ENCODE results near the gene RUNX2.

Gene RUNX2

GRCh38 chr6:45637611-45638257, 309.6 kb downstream of the RUNX2 start:
- TF ChIP-seq TAF1 (IDR thresholded peaks at IDR 0.05; ENCODE audit: low read depth) (no peak), NFIC (IDR thresholded peaks at IDR 0.05) (no peak), EGR1 (IDR thresholded peaks at IDR 0.05) (no peak)

- TF ChIP-seq YY1 (IDR thresholded peaks at IDR 0.05; ENCODE audit: low read depth) (no peak), MAX (IDR thresholded peaks at IDR 0.05) (no peak)
Measured at GRCh38 chr6:45640081-45640491, 312.0 kb downstream of the RUNX2 start.

- TF ChIP-seq FOXM1 (IDR thresholded peaks at IDR 0.05; ENCODE audit: borderline replicate concordance, low read depth) (no peak), NFIC (IDR thresholded peaks at IDR 0.05) (no peak), EGR1 (IDR thresholded peaks at IDR 0.05) (no peak), REST (IDR thresholded peaks at IDR 0.05; ENCODE audit: low read depth) (no peak), MAX (IDR thresholded peaks at IDR 0.05) (no peak), TCF12 (IDR thresholded peaks at IDR 0.05; ENCODE audit: low read depth) (no peak), CEBPB (IDR thresholded peaks at IDR 0.05) (no peak), CREB1 (IDR thresholded peaks at IDR 0.05; ENCODE audit: low read depth) (no peak), RAD21 (IDR thresholded peaks at IDR 0.05; ENCODE audit: low read depth) (no peak), TAF1 (IDR thresholded peaks at IDR 0.05; ENCODE audit: low read depth) (no peak), USF1 (IDR thresholded peaks at IDR 0.05) (no peak), YY1 (IDR thresholded peaks at IDR 0.05; ENCODE audit: low read depth) (no peak), EP300 (IDR thresholded peaks at IDR 0.05; ENCODE audit: borderline replicate concordance) (no peak)
Measured at GRCh38 chr6:45640811-45641210, 312.7 kb downstream of the RUNX2 start.

GRCh38 chr6:45642331-45643125, 314.4 kb downstream of the RUNX2 start:
- TF ChIP-seq TAF1 (IDR thresholded peaks at IDR 0.05; ENCODE audit: low read depth) = no peak
- no peak for TF ChIP-seq CREB1 (IDR thresholded peaks at IDR 0.05; ENCODE audit: low read depth)
- TF ChIP-seq REST (IDR thresholded peaks at IDR 0.05; ENCODE audit: low read depth) = no peak
- no peak for TF ChIP-seq TEAD4 (IDR thresholded peaks at IDR 0.05)
- TF ChIP-seq EP300 (IDR thresholded peaks at IDR 0.05; ENCODE audit: borderline replicate concordance) = no peak
- TF ChIP-seq ZBTB7A (IDR thresholded peaks at IDR 0.05; ENCODE audit: low read depth) = no peak
- TF ChIP-seq YY1 (IDR thresholded peaks at IDR 0.05; ENCODE audit: low read depth) = no peak
- TF ChIP-seq NFIC (IDR thresholded peaks at IDR 0.05) = no peak
- TF ChIP-seq USF1 (IDR thresholded peaks at IDR 0.05) = no peak
- no peak for TF ChIP-seq RAD21 (IDR thresholded peaks at IDR 0.05; ENCODE audit: low read depth)
- TF ChIP-seq CEBPB (IDR thresholded peaks at IDR 0.05) = no peak
- no peak for TF ChIP-seq TCF12 (IDR thresholded peaks at IDR 0.05; ENCODE audit: low read depth)

GRCh38 chr6:45643126-45643525, 315.0 kb downstream of the RUNX2 start:
- TF ChIP-seq NFIC (IDR thresholded peaks at IDR 0.05) = no peak
- no peak for TF ChIP-seq EGR1 (IDR thresholded peaks at IDR 0.05)
- no peak for TF ChIP-seq TCF12 (IDR thresholded peaks at IDR 0.05; ENCODE audit: low read depth)

GRCh38 chr6:45644720-45645119, 316.6 kb downstream of the RUNX2 start:
- TF ChIP-seq EP300 (IDR thresholded peaks at IDR 0.05; ENCODE audit: borderline replicate concordance) (no peak), USF1 (IDR thresholded peaks at IDR 0.05) (no peak), TCF12 (IDR thresholded peaks at IDR 0.05; ENCODE audit: low read depth) (no peak), YY1 (IDR thresholded peaks at IDR 0.05; ENCODE audit: low read depth) (no peak), TAF1 (IDR thresholded peaks at IDR 0.05; ENCODE audit: low read depth) (no peak), ZBTB7A (IDR thresholded peaks at IDR 0.05; ENCODE audit: low read depth) (no peak), TEAD4 (IDR thresholded peaks at IDR 0.05) (no peak), REST (IDR thresholded peaks at IDR 0.05; ENCODE audit: low read depth) (no peak), NFIC (IDR thresholded peaks at IDR 0.05) (no peak), CEBPB (IDR thresholded peaks at IDR 0.05) (no peak), MAX (IDR thresholded peaks at IDR 0.05) (no peak), CREB1 (IDR thresholded peaks at IDR 0.05; ENCODE audit: low read depth) (no peak), RAD21 (IDR thresholded peaks at IDR 0.05; ENCODE audit: low read depth) (no peak)
